Caco-2 (cell line): ENCODE data around the gene STOML3. TPM values are rescaled to one million over a fixed set of nuclear protein-coding genes. Genes with fewer than 3 reads are reported as not detected.

Experiments used
- BruUV-seq: library from RNA; stranded (reverse); fragments of 400-500 nt; replicated peaks from 2 replicates; lab custom pipeline; 2021; lab: Mats Ljungman, UMichigan
- CTCF ChIA-PET: fragments of 300-600 bp; sonication (Branson Sonifier 250); formaldehyde crosslinking; loops from one replicate; lab custom pipeline; 2022; ENCODE audit warnings: antibody characterized with exemption; lab: Charles Lee
- POLR2A ChIA-PET: fragments of 300-600 bp; sonication (Branson Sonifier 250); formaldehyde crosslinking; loops from one replicate; lab custom pipeline; 2022; ENCODE audit warnings: antibody characterized with exemption; lab: Charles Lee
- DNase-seq, 2 experiments: peaks; one replicate each; pipeline versions ENCODE4 v3.0.0 to v3.0.0-alpha.2; 2020 to 2022
- H3K27me3 ChIP-seq: replicated peaks from 2 replicates; pipeline ENCODE4 v1.6.0; 2011; ENCODE audit warnings: low read length; ENCODE audit not compliant: control insufficient read depth, insufficient read depth
- H3K36me3 ChIP-seq: 2 replicates; pipeline ENCODE4 v1.5.1; 2011; ENCODE audit warnings: low read length; ENCODE audit not compliant: control insufficient read depth, insufficient read depth
- H3K4me1 ChIP-seq: fragments of 250-450 bp; sonication (Bioruptor Pico); 2 replicates; pipeline ENCODE4 v1.5.1; 2020; ENCODE audit warnings: mild to moderate bottlenecking
- H3K4me3 ChIP-seq: 2 replicates; pipeline ENCODE4 v1.5.1; 2011; ENCODE audit warnings: low read depth, mild to moderate bottlenecking, control low read depth, low read length
- H3K9me3 ChIP-seq: fragments of 250-450 bp; sonication (Bioruptor Pico); 2 replicates; pipeline ENCODE4 v1.5.1; 2020; ENCODE audit warnings: mild to moderate bottlenecking, moderate library complexity
- H3K27ac Mint-ChIP-seq: one replicate; pipeline ENCODE4 v1.8.0; 2022; ENCODE audit warnings: mixed read lengths; ENCODE audit not compliant: unreplicated experiment
- H3K27me3 Mint-ChIP-seq: one replicate; pipeline ENCODE4 v1.8.0; 2022; ENCODE audit warnings: mixed read lengths; ENCODE audit not compliant: insufficient read depth, unreplicated experiment
- H3K36me3 Mint-ChIP-seq: one replicate; pipeline ENCODE4 v1.8.0; 2022; ENCODE audit warnings: mild to moderate bottlenecking, mixed read lengths; ENCODE audit not compliant: insufficient read depth, unreplicated experiment
- H3K4me1 Mint-ChIP-seq: one replicate; pipeline ENCODE4 v1.8.0; 2022; ENCODE audit warnings: low read depth, mixed read lengths; ENCODE audit not compliant: unreplicated experiment
- H3K4me3 Mint-ChIP-seq: one replicate; pipeline ENCODE4 v1.8.0; 2022; ENCODE audit warnings: mild to moderate bottlenecking, moderate library complexity, mixed read lengths; ENCODE audit not compliant: unreplicated experiment
- H3K9me3 Mint-ChIP-seq: one replicate; pipeline ENCODE4 v1.8.0; 2022; ENCODE audit warnings: mixed read lengths; ENCODE audit not compliant: unreplicated experiment
- intact Hi-C: fragments of 100-400 bp; cut with micrococcal nuclease; formaldehyde crosslinking; loops from one replicate; pipeline ENCODE4 v1.10.0; 2022; ENCODE audit not compliant: unreplicated experiment
- total RNA-seq: library from RNA; stranded (reverse); gene quantifications from 2 replicates; pipeline ENCODE4 v1.2.3, GENCODE V29; 2022
- TF ChIP-seq, protein P1 (sequence below), 2 experiments: fragments of 200-600 bp in 1 of 2; IDR thresholded peaks; 1 replicate in 1 of 2; 2 replicates in 1 of 2; pipeline versions ENCODE4 v1.5.1 to v1.8.0; 2011 to 2022; ENCODE audit warnings: antibody characterized with exemption in 1 of 2, control low read depth in 1 of 2, inconsistent platforms in 1 of 2, low read depth in 1 of 2, low read length in 1 of 2, mild to moderate bottlenecking in 1 of 2, moderate library complexity in 1 of 2; ENCODE audit not compliant: insufficient read depth in 1 of 2, severe bottlenecking in 1 of 2, unreplicated experiment in 1 of 2

STOML3 gene
- total RNA-seq, 1 experiment from 2014 or later = 0.43 TPM

DNA sequence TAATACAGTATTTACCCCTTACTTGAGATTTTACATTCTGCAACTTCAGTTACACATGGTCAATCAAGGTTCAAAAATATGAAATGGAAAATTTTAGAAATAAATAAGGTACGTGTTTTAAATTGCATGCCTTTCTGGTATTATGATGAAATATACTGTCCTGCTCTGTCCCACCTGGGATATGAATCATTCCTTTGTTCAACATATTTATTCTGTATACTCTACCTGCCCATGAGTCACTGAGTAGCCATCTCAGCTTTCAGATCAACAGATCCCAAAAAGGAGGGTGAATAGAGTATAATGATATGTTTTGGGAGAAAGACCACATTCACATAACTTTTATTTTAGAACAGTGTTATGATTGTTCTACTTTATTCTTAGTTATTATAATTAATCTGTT is 37.8 kb downstream of the STOML3 start:
- no TSS peak for BruUV-seq
- no peak for DNase-seq
- POLR2A ChIA-PET = no interaction called here

GRCh38 chr13:38951525-38952313 is 38.9 kb downstream of the STOML3 start:
- Mint-ChIP-seq H3K4me1 (no peaks in the 10 kb centered on the region), H3K36me3 (no peaks in the 10 kb centered on the region), H3K9me3 (no peaks in the 10 kb centered on the region), H3K27ac (no peak overlapping the region), H3K27me3 (no peaks in the 10 kb centered on the region), H3K4me3 (no peak overlapping the region)
- ChIA-PET CTCF (no interaction called here), POLR2A (no interaction called here)
- no peak for DNase-seq
- Histone ChIP-seq H3K4me1 (no peaks in the 10 kb centered on the region), H3K27me3 (no peaks in the 10 kb centered on the region), H3K4me3 (no peak overlapping the region), H3K36me3 (no peaks in the 10 kb centered on the region), H3K9me3 (no peaks in the 10 kb centered on the region; the same call in 1 of the 2 replicates)
- TF ChIP-seq, protein P1, sequence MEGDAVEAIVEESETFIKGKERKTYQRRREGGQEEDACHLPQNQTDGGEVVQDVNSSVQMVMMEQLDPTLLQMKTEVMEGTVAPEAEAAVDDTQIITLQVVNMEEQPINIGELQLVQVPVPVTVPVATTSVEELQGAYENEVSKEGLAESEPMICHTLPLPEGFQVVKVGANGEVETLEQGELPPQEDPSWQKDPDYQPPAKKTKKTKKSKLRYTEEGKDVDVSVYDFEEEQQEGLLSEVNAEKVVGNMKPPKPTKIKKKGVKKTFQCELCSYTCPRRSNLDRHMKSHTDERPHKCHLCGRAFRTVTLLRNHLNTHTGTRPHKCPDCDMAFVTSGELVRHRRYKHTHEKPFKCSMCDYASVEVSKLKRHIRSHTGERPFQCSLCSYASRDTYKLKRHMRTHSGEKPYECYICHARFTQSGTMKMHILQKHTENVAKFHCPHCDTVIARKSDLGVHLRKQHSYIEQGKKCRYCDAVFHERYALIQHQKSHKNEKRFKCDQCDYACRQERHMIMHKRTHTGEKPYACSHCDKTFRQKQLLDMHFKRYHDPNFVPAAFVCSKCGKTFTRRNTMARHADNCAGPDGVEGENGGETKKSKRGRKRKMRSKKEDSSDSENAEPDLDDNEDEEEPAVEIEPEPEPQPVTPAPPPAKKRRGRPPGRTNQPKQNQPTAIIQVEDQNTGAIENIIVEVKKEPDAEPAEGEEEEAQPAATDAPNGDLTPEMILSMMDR (IDR thresholded peaks at IDR 0.05; ENCODE audit: insufficient read depth in 1 of 2, low read depth in 1 of 2, low read length in 1 of 2, severe bottlenecking in 1 of 2, unreplicated experiment in 1 of 2) = no peak
- BruUV-seq = no TSS peak
- intact Hi-C loops = no loop called here

More for the DNA sequence above, 37.8 kb downstream of the STOML3 start:
- no peaks in the 10 kb centered on the region for H3K4me1 ChIP-seq
- intact Hi-C loops = no loop called here
- TF ChIP-seq, protein P1 (IDR thresholded peaks at IDR 0.05; ENCODE audit: insufficient read depth in 1 of 2, low read depth in 1 of 2, low read length in 1 of 2, severe bottlenecking in 1 of 2, unreplicated experiment in 1 of 2) = no peak
- CTCF ChIA-PET = no interaction called here
- Mint-ChIP-seq H3K27ac (no peak overlapping the region), H3K27me3 (no peaks in the 10 kb centered on the region), H3K9me3 (peaks cover 4% of the 10 kb centered on the region), H3K36me3 (no peaks in the 10 kb centered on the region), H3K4me3 (no peak overlapping the region), H3K4me1 (no peaks in the 10 kb centered on the region)
- H3K4me3 ChIP-seq = no peak overlapping the region
- no peaks in the 10 kb centered on the region for H3K27me3 ChIP-seq
- H3K9me3 ChIP-seq = no peaks in the 10 kb centered on the region; the same call in 1 of the 2 replicates
- no peaks in the 10 kb centered on the region for H3K36me3 ChIP-seq

GRCh38 chr13:38950987-38951386 is 39.6 kb downstream of the STOML3 start:
- no peak for DNase-seq

More at GRCh38 chr13:38950987-38951386, 39.6 kb downstream of the STOML3 start:
- Mint-ChIP-seq H3K36me3 (no peaks in the 10 kb centered on the region), H3K4me3 (no peak overlapping the region), H3K27ac (no peak overlapping the region), H3K27me3 (no peaks in the 10 kb centered on the region), H3K4me1 (no peaks in the 10 kb centered on the region), H3K9me3 (no peaks in the 10 kb centered on the region)
- Histone ChIP-seq H3K4me1 (no peaks in the 10 kb centered on the region), H3K9me3 (no peaks in the 10 kb centered on the region; the same call in 1 of the 2 replicates), H3K27me3 (no peaks in the 10 kb centered on the region), H3K36me3 (no peaks in the 10 kb centered on the region), H3K4me3 (no peak overlapping the region)
- no TSS peak for BruUV-seq
- intact Hi-C loops = no loop called here
- TF ChIP-seq, protein P1 (IDR thresholded peaks at IDR 0.05; ENCODE audit: insufficient read depth in 1 of 2, low read depth in 1 of 2, low read length in 1 of 2, severe bottlenecking in 1 of 2, unreplicated experiment in 1 of 2) = no peak
- ChIA-PET CTCF (no interaction called here), POLR2A (no interaction called here)
